Stimulated activated CD8-positive, alpha-beta memory T cell treated with anti-CD3 and anti-CD28 coated beads, Interleukin-7, amount 100 ng/mL, for 1 hour (primary cell): ENCODE measurements around the gene GRIK4.

Experiments used
- DNase-seq, 2 donors: peaks; one replicate each; pipeline ENCODE4 v3.0.0-alpha.2; 2020; ENCODE audit warnings: low read depth in 2 of 2

The GRIK4 gene

DNA sequence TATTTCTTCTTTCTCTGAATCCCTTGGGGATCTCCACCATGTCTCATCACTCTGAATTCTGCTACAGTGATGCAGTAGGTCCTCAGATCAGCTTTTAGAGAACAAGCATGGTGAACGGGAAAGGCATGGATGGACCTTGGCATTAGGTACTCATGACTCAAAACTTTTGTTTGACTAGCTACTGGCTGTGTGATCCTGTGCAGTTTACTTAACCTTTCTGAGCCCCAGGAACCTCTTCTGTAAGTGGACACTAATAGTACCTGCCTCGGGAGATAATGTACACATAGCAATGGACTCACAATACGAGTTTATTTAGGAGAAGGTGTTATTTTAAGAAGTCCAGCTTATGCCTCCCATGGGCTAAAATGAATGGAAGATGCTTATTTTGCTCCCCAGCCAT, 327.7 kb downstream of the GRIK4 start:
- DNase-seq = no peak

- no peak for DNase-seq
Observed at GRCh38 chr11:120839846-120840402, 328.4 kb downstream of the GRIK4 start.

GRCh38 chr11:120840661-120841060, 329.1 kb downstream of the GRIK4 start:
- DNase-seq = no peak

DNA sequence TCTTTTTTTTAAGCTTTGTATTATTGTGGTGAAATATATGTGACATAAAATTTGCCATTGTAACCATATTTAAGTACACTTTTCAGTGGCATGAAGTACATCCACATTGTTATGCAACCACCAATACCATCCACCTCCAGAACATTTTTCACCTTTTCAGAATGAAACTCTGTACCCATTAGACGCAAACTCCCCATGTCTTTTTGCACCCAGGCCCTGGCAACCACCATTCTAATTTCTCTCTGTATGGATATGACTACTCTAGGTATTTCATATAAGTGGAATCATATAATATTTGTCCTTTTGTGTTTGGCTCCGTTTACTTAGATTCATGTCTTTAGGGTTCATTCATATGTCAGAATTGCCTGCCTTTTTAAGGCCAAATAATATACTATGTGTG, 329.5 kb downstream of the GRIK4 start:
- DNase-seq = no peak

- DNase-seq = no peak
Observed at GRCh38 chr11:120842195-120842594, 330.6 kb downstream of the GRIK4 start.

DNA sequence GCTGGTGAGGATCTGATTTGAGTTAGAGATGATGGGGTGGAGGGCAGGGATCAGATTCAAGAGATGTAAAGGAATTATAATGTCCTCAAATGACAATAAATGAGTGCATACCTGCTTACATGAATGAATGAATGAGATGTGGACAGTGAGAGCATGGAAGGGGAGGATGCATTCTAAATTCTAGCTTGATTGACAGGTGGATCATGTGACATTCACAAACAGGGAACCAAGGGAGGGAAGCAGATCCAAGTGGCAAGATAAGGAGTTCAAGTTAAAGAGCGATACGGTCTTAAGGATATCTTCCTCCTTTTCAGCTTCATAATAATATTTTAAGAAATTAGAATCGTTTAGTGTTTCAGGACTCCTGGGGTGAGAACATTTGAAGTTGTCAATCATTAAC, 341.9 kb downstream of the GRIK4 start:
- no peak for DNase-seq

GRCh38 chr11:120854988-120855387, 343.4 kb downstream of the GRIK4 start:
- no peak for DNase-seq

- no peak for DNase-seq
Observed at GRCh38 chr11:120857508-120857907, 346.0 kb downstream of the GRIK4 start.

DNA sequence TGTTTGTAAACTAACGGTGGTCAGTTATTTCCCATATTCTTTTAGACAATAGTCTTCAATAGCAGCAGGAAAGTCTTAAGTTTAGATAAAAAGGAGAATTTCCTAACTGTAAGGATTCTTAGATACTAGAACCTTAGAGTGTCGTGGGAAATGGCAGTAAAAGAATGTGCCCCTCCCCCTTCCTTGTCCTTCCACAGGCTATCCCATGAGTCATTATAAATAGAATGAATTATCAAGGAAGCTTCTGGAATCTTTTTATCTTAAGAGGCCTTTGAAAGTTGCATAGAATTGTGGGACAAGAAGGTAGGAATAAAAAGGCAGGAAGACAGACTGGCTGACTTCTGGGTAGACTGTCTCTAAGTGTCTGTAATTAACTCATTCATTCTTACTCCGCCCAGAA, 347.2 kb downstream of the GRIK4 start:
- DNase-seq = no peak

- DNase-seq = no peak
Observed at GRCh38 chr11:120859552-120860295, 348.2 kb downstream of the GRIK4 start.

DNA sequence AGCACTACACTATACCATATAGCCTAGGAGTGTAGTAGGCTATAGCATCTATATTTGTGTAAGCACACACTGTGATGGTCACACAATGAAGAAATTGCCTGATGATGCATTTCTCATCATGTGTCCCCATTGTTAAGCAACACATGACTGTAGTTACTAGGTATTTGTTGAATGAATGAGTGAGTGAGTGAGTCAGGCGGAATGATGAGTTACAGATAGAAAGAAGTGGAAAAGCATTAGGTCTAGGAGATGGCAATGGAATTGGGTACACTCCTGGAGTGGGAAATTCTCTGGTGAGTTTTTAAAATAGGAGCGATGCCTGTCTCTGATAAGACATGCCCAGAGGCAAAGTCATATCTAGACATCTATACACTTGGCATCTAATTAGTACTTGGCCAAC, 351.8 kb downstream of the GRIK4 start:
- DNase-seq = no peak

DNA sequence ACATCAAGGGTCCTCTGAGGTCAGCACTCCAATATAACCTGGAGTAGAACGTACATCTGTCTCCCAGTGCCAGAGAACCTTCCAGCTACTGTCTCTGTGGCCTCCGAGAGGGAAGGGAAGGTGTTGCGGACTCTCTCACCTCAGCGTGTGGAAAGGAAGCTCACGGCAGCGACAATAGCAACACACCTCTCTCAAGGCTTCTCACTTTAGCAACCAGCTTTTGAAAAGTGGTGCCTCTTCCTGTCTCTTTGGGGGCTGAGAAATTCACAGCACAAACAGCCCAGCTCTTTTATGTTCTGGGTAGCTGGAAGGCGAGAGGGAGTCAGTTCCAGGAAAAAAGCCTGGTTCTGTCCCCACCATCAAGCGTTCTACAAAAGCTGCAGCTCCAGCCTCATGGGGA, 355.5 kb downstream of the GRIK4 start:
- DNase-seq = no peak

DNA sequence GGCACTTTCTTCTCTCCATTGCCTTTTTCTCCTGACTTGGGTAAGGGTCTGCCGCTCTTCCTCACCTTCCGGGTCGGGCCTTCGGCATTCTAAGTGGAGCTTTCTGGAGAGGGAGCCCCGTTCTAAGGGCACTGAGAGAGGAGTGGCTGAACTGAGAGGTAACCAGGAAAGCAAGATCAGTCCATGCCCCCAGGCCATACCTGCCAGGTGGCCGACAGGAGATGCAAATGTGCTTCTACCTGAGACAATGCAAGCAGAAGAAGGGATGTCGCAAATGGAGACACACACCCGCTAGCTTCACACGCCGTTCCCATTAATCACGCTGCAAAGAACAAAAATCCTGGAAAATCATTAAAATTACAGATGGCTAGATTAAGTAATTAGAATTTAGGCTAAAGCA, 356.0 kb downstream of the GRIK4 start:
- no peak for DNase-seq

GRCh38 chr11:120867988-120868387, 356.4 kb downstream of the GRIK4 start:
- no peak for DNase-seq

DNA sequence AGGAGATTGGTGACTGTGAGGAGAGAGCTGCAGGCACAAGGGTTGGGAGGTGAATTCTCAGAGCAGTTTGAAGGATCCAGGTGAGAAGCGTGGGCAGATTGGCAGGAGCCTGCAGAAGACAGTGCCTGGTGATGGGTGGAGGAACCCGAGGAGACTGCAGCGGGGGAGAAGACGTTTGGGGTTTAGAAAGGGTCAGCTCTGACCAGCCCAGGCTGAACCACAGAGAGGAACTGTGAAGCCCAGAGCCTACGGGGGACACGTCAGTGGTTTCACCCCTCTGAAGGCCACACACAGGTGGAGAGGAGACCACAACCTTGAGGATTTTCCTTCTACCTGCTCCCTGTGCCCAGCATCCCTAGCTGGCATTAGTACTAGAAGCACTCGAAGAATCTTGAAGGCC, 357.5 kb downstream of the GRIK4 start:
- no peak for DNase-seq

DNA sequence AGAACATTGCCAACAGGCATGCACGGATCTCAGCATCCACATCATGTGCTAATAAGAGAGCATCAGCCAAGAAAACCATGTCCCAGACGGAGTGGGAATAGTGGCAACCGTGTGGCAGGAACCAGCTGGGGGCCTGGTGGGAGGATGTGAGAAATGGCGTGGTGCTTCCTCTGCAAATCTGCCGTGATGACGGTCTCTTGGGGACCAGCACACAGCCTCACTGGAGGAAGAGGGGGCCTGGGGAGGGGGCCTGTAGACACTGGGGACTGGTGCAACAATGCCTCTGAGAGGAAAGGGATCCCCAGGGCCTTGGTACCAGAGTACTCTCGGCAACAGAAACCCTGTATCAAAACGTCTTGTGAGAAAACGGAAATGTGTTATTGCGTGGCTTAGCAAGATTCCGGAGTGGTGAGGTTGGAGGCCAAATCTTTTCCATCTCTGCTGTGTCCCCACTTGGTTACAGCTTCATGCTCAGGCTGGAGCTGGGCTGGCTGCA, 358.0 kb downstream of the GRIK4 start:
- DNase-seq = no peak

DNA sequence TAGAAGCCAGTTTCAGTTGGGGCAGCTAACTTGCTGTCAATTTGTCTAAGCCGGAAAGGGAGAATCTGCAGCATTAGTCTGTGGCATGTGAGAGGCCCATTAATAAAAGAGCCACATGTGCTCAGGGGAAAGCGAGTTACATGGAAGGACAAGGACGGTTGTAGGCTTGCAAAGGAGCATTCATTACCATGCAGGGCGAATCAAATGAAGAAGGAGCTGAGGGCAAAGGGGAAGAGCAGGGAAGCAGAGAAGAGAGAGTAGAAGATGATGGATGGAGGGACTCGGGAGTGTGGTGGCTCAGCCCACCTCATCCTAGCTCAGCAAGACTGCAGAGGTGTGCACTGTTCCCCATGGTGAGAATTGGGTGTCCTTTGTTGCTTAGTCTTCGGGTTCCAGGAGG, 359.6 kb downstream of the GRIK4 start:
- no peak for DNase-seq

DNA sequence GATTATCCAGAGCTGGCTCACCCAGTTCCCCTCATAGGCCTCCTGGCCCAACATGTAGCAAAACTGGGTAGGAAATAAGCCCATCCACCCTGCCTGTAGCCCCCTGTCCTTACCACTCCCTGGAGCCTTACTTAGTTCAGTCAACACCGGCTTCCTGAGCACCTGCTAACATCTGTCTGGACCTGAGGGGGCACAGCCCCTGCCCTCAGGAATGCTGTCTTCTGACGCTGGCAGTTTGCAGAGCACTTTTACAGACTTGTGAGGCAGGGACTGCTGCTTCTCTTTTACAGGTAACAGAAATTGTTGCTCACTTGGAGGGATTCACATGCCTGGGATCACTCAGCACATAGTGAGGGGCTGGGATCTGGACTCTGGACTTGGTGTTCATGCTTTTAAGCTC, 360.4 kb downstream of the GRIK4 start:
- no peak for DNase-seq

DNA sequence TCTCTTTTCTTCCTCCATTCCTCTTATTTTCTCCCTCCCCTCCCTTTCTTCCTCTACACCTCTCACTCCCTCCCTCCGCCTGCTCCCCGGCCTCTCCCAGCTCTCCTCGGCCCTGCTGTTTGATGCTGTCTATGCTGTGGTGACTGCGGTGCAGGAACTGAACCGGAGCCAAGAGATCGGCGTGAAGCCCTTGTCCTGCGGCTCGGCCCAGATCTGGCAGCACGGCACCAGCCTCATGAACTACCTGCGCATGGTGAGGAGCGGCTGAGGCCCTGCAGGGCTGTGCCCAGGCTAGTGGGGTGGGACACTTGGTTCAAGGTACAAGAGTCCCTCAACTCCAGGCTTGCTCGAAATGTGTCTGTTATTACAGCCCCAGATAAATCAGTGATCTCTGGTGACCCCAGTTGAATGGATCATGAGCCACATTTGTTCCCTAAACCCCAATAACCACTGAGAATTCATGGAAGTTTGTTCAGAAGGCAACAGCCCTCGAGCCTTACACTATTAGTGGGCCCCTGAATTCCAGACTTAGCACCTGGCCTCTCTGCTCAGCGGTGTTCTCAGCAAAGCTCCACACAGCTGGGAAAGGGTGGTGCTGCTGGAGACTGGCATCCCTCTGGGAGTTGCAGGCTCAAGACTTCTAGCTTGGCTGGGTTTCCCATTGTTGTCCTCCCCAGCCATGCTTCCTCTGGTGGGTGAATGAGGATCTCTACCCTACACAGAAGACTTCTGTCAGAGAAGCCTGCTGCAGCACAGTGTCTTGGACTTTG, 362.6 kb downstream of the GRIK4 start:
- DNase-seq = no peak

DNA sequence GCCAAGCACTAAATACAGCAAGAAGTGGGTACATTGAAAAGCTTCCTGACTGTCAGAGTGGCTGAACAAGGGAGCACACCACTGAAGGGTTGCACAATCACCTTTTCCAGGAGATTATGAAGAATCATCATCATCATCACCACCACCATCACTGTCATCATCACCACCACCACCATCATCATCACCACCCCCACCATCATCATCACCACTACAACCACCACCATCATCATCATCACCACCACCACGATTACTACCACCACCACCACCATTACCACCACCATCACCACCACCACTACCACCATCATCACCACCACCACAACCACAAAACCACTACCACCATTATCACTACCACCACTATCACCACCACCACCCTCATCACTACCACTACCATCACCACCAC, 364.4 kb downstream of the GRIK4 start:
- DNase-seq = no peak

DNA sequence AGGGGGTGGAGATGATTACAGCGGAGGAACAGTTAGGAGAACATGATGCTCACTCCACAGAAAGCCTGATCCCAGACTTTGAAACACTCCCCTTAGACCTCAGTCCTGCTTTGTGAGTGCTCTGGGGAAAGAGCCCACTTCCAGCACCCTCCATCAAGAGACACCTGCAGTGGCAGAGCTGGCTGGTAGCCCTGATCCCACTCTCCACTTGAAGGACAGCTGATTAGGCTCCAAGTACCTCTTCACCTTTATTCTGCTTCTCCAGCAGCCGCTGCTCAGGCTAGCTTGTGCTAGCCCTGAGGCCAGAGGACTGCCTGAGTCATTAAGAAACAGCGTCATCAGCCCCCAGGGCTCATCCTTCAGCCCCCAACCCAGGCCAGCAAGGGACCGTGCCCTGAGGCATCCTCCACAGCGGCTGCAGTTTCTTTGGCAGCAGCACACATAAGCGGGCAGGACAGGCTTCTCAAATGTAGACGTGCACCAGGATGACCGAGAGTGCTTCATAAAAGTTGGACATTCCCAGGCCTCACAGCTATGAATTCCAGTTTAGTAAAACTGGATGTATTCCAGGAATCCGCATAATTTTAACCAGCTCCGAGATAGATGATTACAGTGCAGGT, 366.3 kb downstream of the GRIK4 start:
- DNase-seq = no peak

GRCh38 chr11:120878781-120879180, 367.2 kb downstream of the GRIK4 start:
- no peak for DNase-seq
